Colon (tissue), 2 donors: ENCODE measurements around the gene TXNRD2.

ENCODE experiments used
- FAIRE-seq: peaks from 2 replicates; lab custom pipeline; 2012; peaks lifted over from hg19 to GRCh38; lab: Jason Lieb, UNC
- donor health status: control.
- donor health status: control.

TXNRD2 gene

GRCh38 chr22:19966908-19967750 lies 25.5 kb upstream of the TXNRD2 start:
- no peak for FAIRE-seq

GRCh38 chr22:19965771-19966709 lies 24.4 kb upstream of the TXNRD2 start:
- FAIRE-seq, result no peak

- FAIRE-seq, result no peak
Measured at GRCh38 chr22:19964701-19965386, 23.2 kb upstream of the TXNRD2 start.

- FAIRE-seq, result no peak
Measured at GRCh38 chr22:19963863-19964642, 22.4 kb upstream of the TXNRD2 start.

- no peak for FAIRE-seq
Measured at GRCh38 chr22:19962909-19963806, 21.5 kb upstream of the TXNRD2 start.

GRCh38 chr22:19962246-19962908 lies 20.8 kb upstream of the TXNRD2 start:
- no peak for FAIRE-seq

- FAIRE-seq, result no peak
Measured at GRCh38 chr22:19961868-19962245, 20.2 kb upstream of the TXNRD2 start.

- FAIRE-seq, result no peak
Measured at GRCh38 chr22:19961201-19961580, 19.6 kb upstream of the TXNRD2 start.

GRCh38 chr22:19960491-19961200 lies 19.0 kb upstream of the TXNRD2 start:
- no peak for FAIRE-seq

- FAIRE-seq, result no peak
Measured at GRCh38 chr22:19959587-19960490, 18.2 kb upstream of the TXNRD2 start.

- no peak for FAIRE-seq
Measured at GRCh38 chr22:19959043-19959586, 17.5 kb upstream of the TXNRD2 start.

GRCh38 chr22:19958083-19959042 lies 16.7 kb upstream of the TXNRD2 start:
- FAIRE-seq, result no peak

GRCh38 chr22:19957445-19957844 lies 15.8 kb upstream of the TXNRD2 start:
- no peak for FAIRE-seq

GRCh38 chr22:19955241-19956128 lies 13.9 kb upstream of the TXNRD2 start:
- FAIRE-seq, result no peak

GRCh38 chr22:19951346-19951745 lies 9.7 kb upstream of the TXNRD2 start:
- FAIRE-seq, result no peak
